K562 treated with DMSO at 1 percent for 48 hours (cell line): ENCODE measurements around the gene PARP12. TPM values are rescaled to one million over a fixed set of nuclear protein-coding genes. Genes with fewer than 3 reads are reported as not detected.

Experiments
- total RNA-seq: library from RNA; unstranded; fragments of 300-600 nt; gene quantifications from 2 replicates; pipeline ENCODE4 v1.2.3, GENCODE V29; 2022; ENCODE audit warnings: low replicate concordance; ENCODE audit errors: extremely low read depth

The PARP12 gene
- total RNA-seq, result not detected in 2 replicates

GRCh38 chr7:140062528-140063299, at the start of gene PARP12:
TSS of gene PARP12 (minus strand) at chr7:140062951. CDS start at chr7:140062847, 104 bp downstream.

Other genes starting within 250 kb of the PARP12 start
- gene TBXAS1, start 233.7 kb downstream of the PARP12 start, total RNA-seq, result not detected in 2 replicates
- not detected in 2 replicates for gene KDM7A, start 114.0 kb upstream of the PARP12 start, total RNA-seq